Small intestine (tissue), 7 donors: Measurements from ENCODE around the gene NR1H4. TPM values are rescaled to one million over a fixed set of nuclear protein-coding genes. Genes with fewer than 3 reads are reported as not detected.

Source experiments
- DNase-seq, 2 donors: peaks; one replicate each; pipeline versions ENCODE4 v3.0.0 to v3.0.0-alpha.2; 2013
- FAIRE-seq: peaks from 2 replicates; lab custom pipeline; 2012; peaks lifted over from hg19 to GRCh38; lab: Jason Lieb, UNC
- H3K27ac ChIP-seq, 3 donors: one replicate each; pipeline ENCODE4 v1.5.1; 2013; ENCODE audit warnings: low read length in 2 of 3, mild to moderate bottlenecking in 2 of 3, control low read depth in 1 of 3, inconsistent platforms in 1 of 3, low read depth in 1 of 3, moderate library complexity in 1 of 3
- H3K27me3 ChIP-seq, 3 donors: one replicate each; pipeline ENCODE4 v1.6.1; 2013; ENCODE audit warnings: low read length in 3 of 3, inconsistent platforms in 1 of 3; ENCODE audit not compliant: control insufficient read depth in 3 of 3, insufficient read depth in 3 of 3
- H3K36me3 ChIP-seq, 3 donors: one replicate each; pipeline ENCODE4 v1.6.1; 2013; ENCODE audit warnings: low read length in 3 of 3, inconsistent platforms in 1 of 3, low read depth in 1 of 3, mild to moderate bottlenecking in 1 of 3, moderate library complexity in 1 of 3; ENCODE audit not compliant: control insufficient read depth in 3 of 3, insufficient read depth in 2 of 3
- H3K4me1 ChIP-seq, 3 donors: one replicate each; pipeline ENCODE4 v1.6.1; 2013; ENCODE audit warnings: low read length in 2 of 3, inconsistent platforms in 1 of 3, low read depth in 1 of 3, mild to moderate bottlenecking in 1 of 3, moderate library complexity in 1 of 3; ENCODE audit not compliant: control insufficient read depth in 3 of 3, insufficient read depth in 2 of 3
- H3K4me3 ChIP-seq, 3 donors: one replicate each; pipeline ENCODE4 v1.5.1; 2013; ENCODE audit warnings: low read length in 3 of 3, control low read depth in 1 of 3, inconsistent platforms in 1 of 3, low read depth in 1 of 3, mild to moderate bottlenecking in 1 of 3, moderate library complexity in 1 of 3
- H3K9me3 ChIP-seq, 2 donors: one replicate each; pipeline ENCODE4 v1.6.1; 2013; ENCODE audit warnings: low read depth in 1 of 2, low read length in 1 of 2; ENCODE audit not compliant: control insufficient read depth in 2 of 2, insufficient read depth in 1 of 2
- WGBS, 3 donors: extraction: QIAGEN DNeasy Blood & Tissue Kit; methylation state at CpG; one replicate each; pipeline ENCODE4 v1.1.7; 2013; 5-methylcytosine and 5-hydroxymethylcytosine counted together
- polyA plus RNA-seq, 4 donors: library from polyadenylated mRNA; stranded (reverse) in 3 of 4; unstranded in 1 of 4; fragments of 200-250 nt in 3 of 4; fragments of 120-200 nt in 1 of 4; gene quantifications; one replicate each; pipeline versions ENCODE4 v1.2.1 to v1.2.3, GENCODE V29; 2013
- donor health status: healthy with polysubstance abuse.
- donor health status: control.
- donor health status: control.
- donor health status: Bipolar disorder and iron deficiency.
- donor health status: healthy.

Gene NR1H4
- polyA plus RNA-seq, 4 donors, result 16.5 to 139 (median 45.0) TPM

DNA sequence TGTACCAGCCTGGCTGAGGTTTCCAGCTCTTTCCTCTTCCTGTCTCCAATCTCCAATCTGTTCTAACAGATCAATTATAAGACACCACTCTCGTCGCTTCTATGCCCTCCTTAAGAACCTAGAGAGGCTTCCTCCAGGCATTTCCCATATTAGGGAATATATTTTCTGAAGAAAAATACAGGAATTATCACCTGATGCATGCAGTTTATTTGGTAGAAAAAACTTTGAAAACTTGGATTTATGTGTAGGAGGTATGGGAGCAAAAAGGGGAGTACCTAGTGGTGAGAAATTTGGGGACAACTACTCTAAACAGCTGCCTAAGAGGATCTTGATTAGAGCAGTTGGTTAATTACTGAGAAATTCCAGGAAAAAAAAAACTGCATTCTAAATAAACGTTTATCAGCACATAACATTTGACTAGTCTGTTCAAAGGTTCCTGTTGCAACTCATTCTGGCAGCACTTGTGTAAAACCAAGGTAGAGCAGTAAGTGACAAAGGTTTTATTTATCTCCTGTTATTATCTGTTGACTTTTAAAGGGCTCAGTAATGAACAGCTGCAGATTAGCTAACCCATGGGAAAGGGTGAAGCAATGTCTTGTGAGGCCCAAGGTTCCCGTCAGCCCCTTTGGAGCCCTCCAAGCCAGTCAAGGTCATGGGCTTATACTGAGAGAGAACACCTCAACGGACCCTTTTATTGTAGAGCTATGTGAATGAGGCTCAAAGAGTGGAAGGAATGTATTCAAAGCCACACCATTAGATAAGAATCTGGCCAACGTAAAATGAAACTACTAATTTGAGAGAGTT, 36.4 kb upstream of the NR1H4 start:
- FAIRE-seq (no peak), DNase-seq (peak; percentile 90 to 93)
- H3K4me1 ChIP-seq, result peaks cover 2 to 40% (median 2%) of the 10 kb centered on the region in 3 donors
- peaks cover 0 to 4% of the 10 kb centered on the region in 2 donors for H3K9me3 ChIP-seq
- peak overlapping the region; percentile 72 to 79 (median 73) for H3K27ac ChIP-seq
- H3K4me3 ChIP-seq, result no peak overlapping the region
- no peaks in the 10 kb centered on the region for H3K27me3 ChIP-seq
- H3K36me3 ChIP-seq, result no peaks in the 10 kb centered on the region
- WGBS, 3 donors, result 10 to 44% (median 24%) methylated on average over 6 of the region's 6 CpGs

DNA sequence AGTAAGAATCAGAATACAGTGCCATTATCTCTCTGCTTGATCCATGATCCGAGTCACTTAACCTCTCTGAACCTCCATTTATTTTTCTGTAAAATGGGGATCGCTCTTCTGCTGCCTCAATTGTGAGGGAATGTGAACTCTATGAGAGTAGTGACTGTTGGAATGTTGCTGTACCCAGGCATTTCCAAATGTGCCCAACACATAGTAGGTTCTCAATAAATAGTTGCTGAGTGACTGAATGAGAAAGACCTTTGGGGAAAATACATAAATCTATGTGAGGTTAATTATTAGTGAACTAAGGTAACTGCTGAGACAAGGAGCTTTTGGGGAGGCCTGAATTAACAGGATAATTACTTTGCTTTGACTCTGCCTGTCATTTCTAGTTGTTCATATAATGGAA, 33.9 kb upstream of the NR1H4 start:
- WGBS, 3 donors, result 85 to 86% (median 85%) methylated on average over 2 of the region's 2 CpGs
- no peaks in the 10 kb centered on the region for H3K36me3 ChIP-seq

DNA sequence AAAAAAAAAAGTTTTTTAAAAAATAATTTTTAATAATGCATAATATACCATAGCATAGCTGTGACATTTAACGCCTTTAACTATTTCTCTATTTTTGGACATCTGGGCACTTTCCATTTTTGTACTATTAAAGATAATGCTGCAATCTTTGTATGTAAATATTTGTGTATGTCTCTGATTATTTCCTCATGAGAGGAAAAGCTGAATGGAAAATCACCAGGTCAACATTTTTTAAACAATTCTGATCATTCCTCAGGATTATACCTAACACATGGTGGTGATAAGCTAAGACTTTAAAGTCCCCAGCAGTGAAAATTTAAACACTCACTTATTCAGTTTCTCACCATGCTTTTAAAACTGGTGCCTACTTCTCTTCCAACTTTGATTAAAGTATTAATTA, 31.3 kb upstream of the NR1H4 start:
- Histone ChIP-seq H3K9me3 (no peaks in the 10 kb centered on the region), H3K36me3 (no peaks in the 10 kb centered on the region), H3K4me1 (peaks cover 0 to 31% (median 0%) of the 10 kb centered on the region in 3 donors), H3K27ac (no peak overlapping the region), H3K4me3 (no peak overlapping the region), H3K27me3 (no peaks in the 10 kb centered on the region)
- 86 to 98% (median 89%) methylated on average over 1 of the region's 1 CpG for WGBS, 3 donors
- DNase-seq (no peak), FAIRE-seq (no peak)

More for the DNA sequence above, 33.9 kb upstream of the NR1H4 start:
- H3K27me3 ChIP-seq, result no peaks in the 10 kb centered on the region
- H3K4me1 ChIP-seq, result peaks cover 2 to 40% (median 2%) of the 10 kb centered on the region in 3 donors
- DNase-seq (no peak), FAIRE-seq (no peak)
- H3K4me3 ChIP-seq, result no peak overlapping the region
- H3K27ac ChIP-seq, result peak overlapping the region in 1 of 3 donors; percentile 60
- no peaks in the 10 kb centered on the region for H3K9me3 ChIP-seq

DNA sequence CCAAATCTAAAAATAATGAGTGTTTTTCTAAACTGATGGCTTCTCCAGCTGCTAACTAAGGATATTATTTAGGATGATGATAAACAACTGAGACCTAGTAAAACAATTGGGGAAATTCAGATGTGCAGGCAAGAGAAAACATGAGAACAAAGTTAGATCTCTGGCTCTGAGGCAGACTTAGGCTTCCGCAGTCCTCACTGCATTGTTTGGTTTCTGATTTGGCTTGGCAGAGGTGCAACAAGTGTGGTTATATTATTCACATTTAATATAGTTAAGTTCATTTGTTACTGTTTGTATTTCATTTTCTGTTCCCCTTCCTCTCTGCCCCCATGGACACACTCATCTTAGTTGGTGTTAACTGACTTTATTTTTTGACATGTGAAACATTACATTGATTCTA, 30.2 kb upstream of the NR1H4 start:
- H3K27me3 ChIP-seq, result no peaks in the 10 kb centered on the region
- FAIRE-seq, result no peak
- H3K4me1 ChIP-seq, result peaks cover 0 to 27% (median 0%) of the 10 kb centered on the region in 3 donors
- H3K36me3 ChIP-seq, result no peaks in the 10 kb centered on the region
- no peak for DNase-seq
- no peaks in the 10 kb centered on the region for H3K9me3 ChIP-seq
- no peak overlapping the region for H3K4me3 ChIP-seq
- H3K27ac ChIP-seq, result no peak overlapping the region
- 79 to 83% (median 83%) methylated on average over 1 of the region's 1 CpG for WGBS, 3 donors

DNA sequence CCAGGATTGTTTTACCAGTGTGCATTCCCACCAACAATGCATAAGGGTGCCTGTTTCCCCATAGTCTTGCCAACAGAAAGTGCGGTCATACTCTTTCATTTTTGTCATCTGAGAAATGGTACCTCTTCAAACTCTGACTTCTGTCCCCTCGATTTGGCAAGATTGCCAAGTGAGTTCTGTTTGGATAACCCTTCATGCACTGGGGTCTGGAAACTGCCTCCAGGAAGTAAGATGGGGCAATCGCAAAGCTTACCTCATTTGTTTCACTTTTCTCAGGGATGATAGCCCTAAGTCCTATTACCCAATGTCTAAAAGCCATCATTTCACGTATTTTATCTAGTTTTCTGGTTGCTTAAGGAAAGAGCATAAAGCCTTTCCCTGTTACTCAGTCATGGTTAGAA, 28.6 kb upstream of the NR1H4 start:
- WGBS, 3 donors, result 63 to 69% (median 64%) methylated on average over 4 of the region's 4 CpGs
- no peaks in the 10 kb centered on the region for H3K9me3 ChIP-seq
- no peaks in the 10 kb centered on the region for H3K27me3 ChIP-seq
- no peak overlapping the region for H3K4me3 ChIP-seq
- no peaks in the 10 kb centered on the region for H3K36me3 ChIP-seq
- peak overlapping the region in 1 of 3 donors; percentile 25 for H3K27ac ChIP-seq
- DNase-seq (peak in 1 of 2 donors; percentile 77), FAIRE-seq (no peak)
- H3K4me1 ChIP-seq, result peaks cover 0 to 29% (median 0%) of the 10 kb centered on the region in 3 donors

DNA sequence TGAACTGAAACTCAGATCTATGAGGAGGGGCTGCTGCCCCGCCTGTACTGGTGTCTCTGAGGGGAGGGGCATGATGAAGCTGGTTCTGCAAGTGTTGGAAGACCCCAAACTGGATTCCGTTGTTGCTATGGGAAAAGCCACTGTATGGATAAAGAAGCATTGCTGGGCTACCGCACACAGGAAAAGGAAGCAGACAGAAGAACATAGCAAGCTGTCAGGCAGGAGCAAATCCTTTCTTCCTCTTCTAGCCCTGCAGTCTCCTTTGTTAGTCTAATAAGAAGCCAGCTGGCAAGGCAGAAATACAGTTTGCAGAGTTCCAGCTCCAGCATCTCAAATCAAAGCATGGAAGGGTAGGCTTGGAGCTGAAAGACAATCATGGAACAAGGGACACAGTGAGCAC, 26.3 kb upstream of the NR1H4 start:
- Histone ChIP-seq H3K4me3 (no peak overlapping the region), H3K4me1 (peaks cover 0 to 19% (median 0%) of the 10 kb centered on the region in 3 donors), H3K9me3 (no peaks in the 10 kb centered on the region), H3K27ac (no peak overlapping the region), H3K36me3 (no peaks in the 10 kb centered on the region), H3K27me3 (peaks cover 0 to 3% (median 0%) of the 10 kb centered on the region in 3 donors)
- FAIRE-seq (no peak), DNase-seq (no peak)
- WGBS, 3 donors, result 31 to 69% (median 57%) methylated on average over 3 of the region's 3 CpGs

DNA sequence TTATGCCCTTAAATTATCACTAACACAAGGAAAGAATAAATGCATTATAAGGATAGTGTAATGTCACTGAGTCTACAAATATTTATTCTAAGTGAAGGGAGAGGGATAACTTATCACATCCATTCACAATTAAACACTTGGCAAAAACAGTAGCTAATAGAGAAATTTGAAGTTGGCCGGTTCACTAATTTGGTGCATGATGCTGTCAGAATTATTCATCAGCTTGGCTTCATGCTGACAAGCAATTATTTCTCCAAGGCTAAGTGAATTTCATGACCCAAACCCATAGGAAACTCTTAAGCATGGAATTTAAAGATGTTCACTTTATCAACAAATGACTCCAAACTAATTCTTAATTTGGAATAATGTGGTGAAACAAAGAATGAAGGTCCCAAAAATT, 25.0 kb upstream of the NR1H4 start:
- FAIRE-seq, result no peak
- Histone ChIP-seq H3K36me3 (no peaks in the 10 kb centered on the region), H3K27ac (no peak overlapping the region), H3K9me3 (no peaks in the 10 kb centered on the region), H3K27me3 (peaks cover 0 to 3% (median 0%) of the 10 kb centered on the region in 3 donors), H3K4me3 (no peak overlapping the region), H3K4me1 (peaks cover 0 to 19% (median 0%) of the 10 kb centered on the region in 3 donors)
- no peak for DNase-seq
- WGBS, 3 donors, result 59 to 90% (median 81%) methylated on average over 1 of the region's 1 CpG

DNA sequence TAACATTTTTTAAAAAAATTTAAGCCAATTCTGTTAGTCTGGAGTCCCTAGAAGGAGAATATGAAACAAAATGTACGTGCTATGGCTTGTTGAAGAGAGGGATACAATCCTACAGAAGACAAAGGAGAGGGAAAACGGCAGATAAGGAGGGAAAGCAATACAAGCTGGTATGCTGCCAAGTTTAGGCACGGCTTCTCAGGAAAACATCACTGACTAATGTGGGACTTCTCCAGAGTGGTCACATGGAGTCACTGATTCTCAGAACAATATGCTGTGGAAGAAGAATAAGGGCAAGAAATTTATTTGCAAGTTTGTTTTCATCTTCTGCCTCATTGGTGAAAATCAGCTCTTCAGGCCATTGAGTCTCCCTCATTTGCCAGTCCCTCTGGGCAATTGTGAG, 22.9 kb upstream of the NR1H4 start:
- Histone ChIP-seq H3K27ac (no peak overlapping the region), H3K27me3 (peaks cover 0 to 3% (median 0%) of the 10 kb centered on the region in 3 donors), H3K4me1 (peaks cover 0 to 19% (median 0%) of the 10 kb centered on the region in 3 donors), H3K36me3 (no peaks in the 10 kb centered on the region), H3K4me3 (no peak overlapping the region), H3K9me3 (no peaks in the 10 kb centered on the region)
- WGBS, 3 donors, result 26 to 45% (median 39%) methylated on average over 3 of the region's 3 CpGs
- DNase-seq (no peak), FAIRE-seq (no peak)
